K562 (cell line): ENCODE data around the gene LTA. TPM values are rescaled to one million over a fixed set of nuclear protein-coding genes. Genes with fewer than 3 reads are reported as not detected.

Experiments used
- CTCF ChIP-seq, 3 experiments: IDR thresholded peaks in 2 of 3; conservative IDR thresholded peaks in 1 of 3; 2 replicates each; pipeline ENCODE4 v1.5.1; 2011 to 2012; ENCODE audit warnings: low read length in 3 of 3, mild to moderate bottlenecking in 3 of 3, control low read depth in 2 of 3, improper control_type of control experiment in 1 of 3, inconsistent platforms in 1 of 3, low read depth in 1 of 3, mixed read lengths in 1 of 3, moderate library complexity in 1 of 3; ENCODE audit not compliant: insufficient read depth in 2 of 3
- GATAD2B ChIP-seq: fragments of 450-650 bp; IDR thresholded peaks from 2 replicates; pipeline ENCODE4 v1.6.1; 2017; ENCODE audit warnings: mild to moderate bottlenecking, borderline replicate concordance
- GTF2E2 ChIP-seq: fragments of 200-800 bp; sonication (Bioruptor generic); IDR thresholded peaks from 2 replicates; pipeline ENCODE4 v1.6.1; 2016; ENCODE audit warnings: missing genetic modification characterization, missing compliant biosample characterization
- HBP1 ChIP-seq: fragments of 450-650 bp; formaldehyde crosslinking; IDR thresholded peaks from 2 replicates; pipeline ENCODE4 v1.4.0; 2022; ENCODE audit warnings: missing genetic modification characterization
- KAT2B ChIP-seq: IDR thresholded peaks from one replicate; pipeline ENCODE4 v1.6.1; 2012; ENCODE audit warnings: low read depth, mild to moderate bottlenecking, control low read depth, inconsistent platforms, low read length, moderate library complexity
- LEF1 ChIP-seq: fragments of 450-650 bp; IDR thresholded peaks from 2 replicates; pipeline ENCODE4 v1.6.1; 2016; ENCODE audit warnings: mild to moderate bottlenecking
- NFRKB ChIP-seq: fragments of 450-650 bp; IDR thresholded peaks from 2 replicates; pipeline ENCODE4 v1.6.1; 2016; ENCODE audit warnings: low read depth
- RNF2 ChIP-seq: sonication (generic); IDR thresholded peaks from 2 replicates; pipeline ENCODE4 v1.6.1; 2016
- SP1 ChIP-seq: sonication (generic); formaldehyde crosslinking; IDR thresholded peaks from 2 replicates; pipeline ENCODE4 v1.8.1; 2022; ENCODE audit warnings: mild to moderate bottlenecking, missing genetic modification reagents
- ZKSCAN3 ChIP-seq: fragments of 250-450 bp; sonication (Bioruptor Pico); IDR thresholded peaks from 2 replicates; pipeline ENCODE4 v1.4.0; 2020
- ZNF407 ChIP-seq: fragments of 450-650 bp; IDR thresholded peaks from 2 replicates; pipeline ENCODE4 v1.6.1; 2016; ENCODE audit warnings: low read depth
- ZNF436 ChIP-seq: fragments of 250-450, 450-650 bp; sonication (Bioruptor Pico); formaldehyde crosslinking; IDR thresholded peaks from 2 replicates; pipeline ENCODE4 v1.7.0; 2020; ENCODE audit warnings: mild to moderate bottlenecking
- polyA plus RNA-seq, 8 experiments: library from polyadenylated mRNA; depleted of rRNA in 4 of 8; stranded (reverse) in 5 of 8; unstranded in 3 of 8; fragments of >200 nt; fragmentation: Nextera tagmentation in 2 of 8; fragmentation: Illumina TruSeq in 1 of 8; extraction: Ambion mirVana in 2 of 8; extraction: Trizol in 1 of 8; gene quantifications; 2 replicates each; pipeline versions ENCODE4 v1.2.1 to v1.2.3, GENCODE V29; 2011 to 2014; ENCODE audit warnings: inconsistent platforms in 1 of 8, missing spikeins in 1 of 8
- total RNA-seq, 7 experiments: library from RNA; depleted of rRNA in 6 of 7; stranded (reverse); fragments of >200 nt in 6 of 7; fragmentation: Illumina TruSeq in 2 of 7; extraction: Trizol in 2 of 7; gene quantifications; 2 replicates each; pipeline versions ENCODE4 v1.2.1 to v1.2.3, GENCODE V29; 2011 to 2021; ENCODE audit warnings: low replicate concordance in 1 of 7
- TF ChIP-seq, protein P1 (sequence below): fragments of 200-400 bp; formaldehyde crosslinking; IDR thresholded peaks from 2 replicates; pipeline ENCODE4 v1.6.1; 2017; ENCODE audit warnings: mild to moderate bottlenecking, low read depth, low read length, moderate library complexity
- TF ChIP-seq, protein P2 (sequence below): sonication (generic); formaldehyde crosslinking; IDR thresholded peaks from 2 replicates; pipeline ENCODE4 v1.5.0; 2020; ENCODE audit warnings: missing genetic modification reagents

Gene LTA
- total and polyA plus RNA-seq, 9 of the 15 experiments (the other 6 are each of a cell fraction or from before 2014, with no cell fraction given): 0.80 TPM; not detected in 8

GRCh38 chr6:31546339-31546957 lies 25.6 kb upstream of the LTA start, which contains the start of gene ATP6V1G2 (continued):
- TF ChIP-seq ZNF436 (no peak), ZKSCAN3 (CRISPR knock-in tag) (no peak), HBP1 (CRISPR knock-in tag) (no peak), SP1 (no peak), CTCF (IDR thresholded peaks at IDR 0.05 in 2 of 3, conservative IDR thresholded peaks at IDR 0.05 in 1 of 3; ENCODE audit: insufficient read depth in 2 of 3, low read depth in 1 of 3, low read length in 3 of 3) (peak; percentile 97 to 100 (median 99)), RNF2 (no peak), GTF2E2 (tag) (no peak), ZNF407 (no peak), NFRKB (no peak), KAT2B (no peak), LEF1 (no peak), GATAD2B (no peak; the same call in 1 of the 2 replicates)
- TF ChIP-seq, protein P1, sequence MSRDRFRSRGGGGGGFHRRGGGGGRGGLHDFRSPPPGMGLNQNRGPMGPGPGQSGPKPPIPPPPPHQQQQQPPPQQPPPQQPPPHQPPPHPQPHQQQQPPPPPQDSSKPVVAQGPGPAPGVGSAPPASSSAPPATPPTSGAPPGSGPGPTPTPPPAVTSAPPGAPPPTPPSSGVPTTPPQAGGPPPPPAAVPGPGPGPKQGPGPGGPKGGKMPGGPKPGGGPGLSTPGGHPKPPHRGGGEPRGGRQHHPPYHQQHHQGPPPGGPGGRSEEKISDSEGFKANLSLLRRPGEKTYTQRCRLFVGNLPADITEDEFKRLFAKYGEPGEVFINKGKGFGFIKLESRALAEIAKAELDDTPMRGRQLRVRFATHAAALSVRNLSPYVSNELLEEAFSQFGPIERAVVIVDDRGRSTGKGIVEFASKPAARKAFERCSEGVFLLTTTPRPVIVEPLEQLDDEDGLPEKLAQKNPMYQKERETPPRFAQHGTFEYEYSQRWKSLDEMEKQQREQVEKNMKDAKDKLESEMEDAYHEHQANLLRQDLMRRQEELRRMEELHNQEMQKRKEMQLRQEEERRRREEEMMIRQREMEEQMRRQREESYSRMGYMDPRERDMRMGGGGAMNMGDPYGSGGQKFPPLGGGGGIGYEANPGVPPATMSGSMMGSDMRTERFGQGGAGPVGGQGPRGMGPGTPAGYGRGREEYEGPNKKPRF: no peak
- TF ChIP-seq, protein P2, sequence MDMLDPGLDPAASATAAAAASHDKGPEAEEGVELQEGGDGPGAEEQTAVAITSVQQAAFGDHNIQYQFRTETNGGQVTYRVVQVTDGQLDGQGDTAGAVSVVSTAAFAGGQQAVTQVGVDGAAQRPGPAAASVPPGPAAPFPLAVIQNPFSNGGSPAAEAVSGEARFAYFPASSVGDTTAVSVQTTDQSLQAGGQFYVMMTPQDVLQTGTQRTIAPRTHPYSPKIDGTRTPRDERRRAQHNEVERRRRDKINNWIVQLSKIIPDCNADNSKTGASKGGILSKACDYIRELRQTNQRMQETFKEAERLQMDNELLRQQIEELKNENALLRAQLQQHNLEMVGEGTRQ (CRISPR knock-in tag): no peak
